ENCODE results near the gene NDUFB7.
"Not testable (repeated sequence)": the region's sequence is repeated elsewhere in the genome, so short reads cannot be mapped to it uniquely, and the experiment has no call there.

NDUFB7 gene

GRCh38 chr19:14570864-14571527 is 870 bp downstream of the NDUFB7 start:
- no peak for DNase-seq

- DNase-seq = no peak
Observed at GRCh38 chr19:14567079-14567478, 4.8 kb downstream of the NDUFB7 start.

- no peak for DNase-seq
Observed at GRCh38 chr19:14566712-14567077, 5.2 kb downstream of the NDUFB7 start.

GRCh38 chr19:14565765-14566711 is 5.8 kb downstream of the NDUFB7 start:
- no peak for DNase-seq

GRCh38 chr19:14565298-14565679 is 6.6 kb downstream of the NDUFB7 start:
- no peak for DNase-seq

- not testable (repeated sequence) for DNase-seq
Observed at GRCh38 chr19:14564652-14565297, 7.1 kb downstream of the NDUFB7 start.

- DNase-seq = no peak
Observed at GRCh38 chr19:14563989-14564651, 7.7 kb downstream of the NDUFB7 start.

- no peak for DNase-seq
Observed at GRCh38 chr19:14563590-14563926, 8.3 kb downstream of the NDUFB7 start.

- DNase-seq = no peak
Observed at GRCh38 chr19:14562660-14563589, 8.9 kb downstream of the NDUFB7 start.

- no peak for DNase-seq
Observed at GRCh38 chr19:14561847-14562351, 10.0 kb downstream of the NDUFB7 start.

- DNase-seq = no peak
Observed at GRCh38 chr19:14561249-14561648, 10.6 kb downstream of the NDUFB7 start.

- no peak for DNase-seq
Observed at GRCh38 chr19:14560776-14561108, 11.1 kb downstream of the NDUFB7 start.

- DNase-seq = no peak
Observed at GRCh38 chr19:14559916-14560775, 11.7 kb downstream of the NDUFB7 start.

- DNase-seq = no peak
Observed at GRCh38 chr19:14558370-14559066, 13.3 kb downstream of the NDUFB7 start.

- peak; percentile 40 for DNase-seq
Observed at GRCh38 chr19:14556662-14557188, 15.1 kb downstream of the NDUFB7 start.

- DNase-seq = no peak
Observed at GRCh38 chr19:14555918-14556661, 15.8 kb downstream of the NDUFB7 start.

- peak; percentile 80 for DNase-seq
Observed at GRCh38 chr19:14554382-14554812, 17.5 kb downstream of the NDUFB7 start.

GRCh38 chr19:14553939-14554243 is 18.0 kb downstream of the NDUFB7 start:
- DNase-seq = no peak

Data from NCI-H1694 (cell line).